ENCODE data around the gene PDLIM3.

PDLIM3 gene

DNA sequence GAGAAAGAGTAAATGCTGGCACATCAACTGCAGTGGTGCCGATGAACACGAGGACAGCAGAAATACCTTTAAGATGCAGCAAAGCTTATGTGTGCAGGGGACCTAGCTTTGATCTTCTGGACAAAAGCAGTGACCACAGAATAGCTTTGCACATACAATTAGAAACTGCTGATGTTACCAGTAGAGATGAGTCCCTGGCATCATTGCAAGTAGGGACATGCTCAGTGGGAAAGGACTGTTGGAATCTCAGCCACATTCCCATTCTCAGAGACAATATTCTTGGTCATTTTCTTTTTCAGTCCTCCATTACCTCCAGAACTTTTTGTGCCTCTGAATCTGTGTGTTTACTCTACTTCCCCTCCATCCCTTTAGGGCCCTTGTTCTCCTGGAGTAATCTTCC lies 16.9 kb upstream of the PDLIM3 start:
- no peaks in the 10 kb centered on the region for H3K27me3 ChIP-seq (ENCODE audit: control insufficient read depth in 2 of 2, insufficient read depth in 2 of 2, low read length in 2 of 2)
- no peaks in the 10 kb centered on the region for H3K9me3 ChIP-seq (ENCODE audit: control insufficient read depth in 2 of 2, low read length in 2 of 2)
- H3K9ac ChIP-seq (ENCODE audit: low read depth in 1 of 2, low read length in 2 of 2) = no peak overlapping the region
- no peaks in the 10 kb centered on the region for H3K36me3 ChIP-seq (ENCODE audit: control insufficient read depth in 2 of 2, insufficient read depth in 2 of 2, low read length in 2 of 2)
- no peak overlapping the region for H3K27ac ChIP-seq (ENCODE audit: low read depth in 2 of 2, low read length in 2 of 2)
- H3K4me1 ChIP-seq (ENCODE audit: control insufficient read depth in 2 of 2, insufficient read depth in 2 of 2, low read length in 2 of 2) = no peaks in the 10 kb centered on the region
- no peak overlapping the region for H3K4me3 ChIP-seq (ENCODE audit: low read length in 2 of 2)

DNA sequence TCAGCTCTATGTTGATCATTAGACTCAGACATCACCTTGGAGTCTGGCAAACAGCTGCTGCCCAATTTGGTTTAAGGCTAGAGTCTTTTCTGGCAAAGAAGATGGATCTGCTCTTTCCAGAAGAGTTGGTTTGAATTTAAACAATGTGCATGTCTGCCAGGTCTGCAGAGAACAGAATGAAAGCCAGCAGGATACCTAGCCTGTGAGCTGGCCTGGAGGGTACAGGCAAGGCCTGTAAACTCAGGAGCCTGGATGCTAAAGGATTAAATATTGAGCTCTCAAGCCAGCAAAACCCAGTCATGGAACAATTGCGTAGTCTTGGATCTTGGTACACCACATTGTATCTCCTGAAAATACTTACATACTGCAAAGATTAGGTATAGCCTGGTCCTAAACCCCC lies 15.6 kb upstream of the PDLIM3 start:
- Histone ChIP-seq H3K36me3 (ENCODE audit: control insufficient read depth in 2 of 2, insufficient read depth in 2 of 2, low read length in 2 of 2) (no peaks in the 10 kb centered on the region), H3K27me3 (ENCODE audit: control insufficient read depth in 2 of 2, insufficient read depth in 2 of 2, low read length in 2 of 2) (no peaks in the 10 kb centered on the region), H3K9me3 (ENCODE audit: control insufficient read depth in 2 of 2, low read length in 2 of 2) (no peaks in the 10 kb centered on the region), H3K27ac (ENCODE audit: low read depth in 2 of 2, low read length in 2 of 2) (no peak overlapping the region), H3K4me1 (ENCODE audit: control insufficient read depth in 2 of 2, insufficient read depth in 2 of 2, low read length in 2 of 2) (no peaks in the 10 kb centered on the region), H3K4me3 (ENCODE audit: low read length in 2 of 2) (no peak overlapping the region), H3K9ac (ENCODE audit: low read depth in 1 of 2, low read length in 2 of 2) (no peak overlapping the region)

- Histone ChIP-seq H3K36me3 (ENCODE audit: control insufficient read depth in 2 of 2, insufficient read depth in 2 of 2, low read length in 2 of 2) (no peaks in the 10 kb centered on the region), H3K4me1 (ENCODE audit: control insufficient read depth in 2 of 2, insufficient read depth in 2 of 2, low read length in 2 of 2) (no peaks in the 10 kb centered on the region), H3K4me3 (ENCODE audit: low read length in 2 of 2) (no peak overlapping the region), H3K27ac (ENCODE audit: low read depth in 2 of 2, low read length in 2 of 2) (no peak overlapping the region), H3K9me3 (ENCODE audit: control insufficient read depth in 2 of 2, low read length in 2 of 2) (no peaks in the 10 kb centered on the region), H3K9ac (ENCODE audit: low read depth in 1 of 2, low read length in 2 of 2) (no peak overlapping the region), H3K27me3 (ENCODE audit: control insufficient read depth in 2 of 2, insufficient read depth in 2 of 2, low read length in 2 of 2) (no peaks in the 10 kb centered on the region)
Measured at GRCh38 chr4:185549095-185549639, 13.9 kb upstream of the PDLIM3 start.

GRCh38 chr4:185548587-185548986 lies 13.3 kb upstream of the PDLIM3 start:
- H3K9ac ChIP-seq (ENCODE audit: low read depth in 1 of 2, low read length in 2 of 2) = no peak overlapping the region
- H3K36me3 ChIP-seq (ENCODE audit: control insufficient read depth in 2 of 2, insufficient read depth in 2 of 2, low read length in 2 of 2) = no peaks in the 10 kb centered on the region
- no peak overlapping the region for H3K4me3 ChIP-seq (ENCODE audit: low read length in 2 of 2)
- no peaks in the 10 kb centered on the region for H3K9me3 ChIP-seq (ENCODE audit: control insufficient read depth in 2 of 2, low read length in 2 of 2)
- H3K27ac ChIP-seq (ENCODE audit: low read depth in 2 of 2, low read length in 2 of 2) = no peak overlapping the region
- H3K4me1 ChIP-seq (ENCODE audit: control insufficient read depth in 2 of 2, insufficient read depth in 2 of 2, low read length in 2 of 2) = no peaks in the 10 kb centered on the region
- no peaks in the 10 kb centered on the region for H3K27me3 ChIP-seq (ENCODE audit: control insufficient read depth in 2 of 2, insufficient read depth in 2 of 2, low read length in 2 of 2)

DNA sequence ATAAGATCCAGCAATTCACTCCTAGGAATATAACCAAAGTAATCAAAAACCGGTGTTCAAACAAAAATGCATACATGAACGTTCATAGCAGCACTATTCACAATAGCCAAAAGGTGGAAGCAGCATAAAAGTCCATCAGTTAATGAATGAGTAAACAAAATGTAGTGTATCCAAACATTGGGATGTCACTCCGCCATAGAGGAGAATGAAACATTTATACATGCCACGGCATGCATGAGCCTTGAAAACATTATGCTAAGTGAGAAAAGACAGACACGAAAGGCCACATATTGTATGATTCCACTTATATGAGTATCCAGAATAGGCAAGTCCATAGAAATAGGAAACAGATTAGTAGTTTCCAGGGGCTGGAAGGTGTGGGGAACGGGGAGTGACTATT lies 11.0 kb upstream of the PDLIM3 start:
- Histone ChIP-seq H3K9ac (ENCODE audit: low read depth in 1 of 2, low read length in 2 of 2) (no peak overlapping the region), H3K4me3 (ENCODE audit: low read length in 2 of 2) (no peak overlapping the region), H3K36me3 (ENCODE audit: control insufficient read depth in 2 of 2, insufficient read depth in 2 of 2, low read length in 2 of 2) (no peaks in the 10 kb centered on the region), H3K27ac (ENCODE audit: low read depth in 2 of 2, low read length in 2 of 2) (no peak overlapping the region), H3K4me1 (ENCODE audit: control insufficient read depth in 2 of 2, insufficient read depth in 2 of 2, low read length in 2 of 2) (no peaks in the 10 kb centered on the region), H3K9me3 (ENCODE audit: control insufficient read depth in 2 of 2, low read length in 2 of 2) (no peaks in the 10 kb centered on the region), H3K27me3 (ENCODE audit: control insufficient read depth in 2 of 2, insufficient read depth in 2 of 2, low read length in 2 of 2) (no peaks in the 10 kb centered on the region)

DNA sequence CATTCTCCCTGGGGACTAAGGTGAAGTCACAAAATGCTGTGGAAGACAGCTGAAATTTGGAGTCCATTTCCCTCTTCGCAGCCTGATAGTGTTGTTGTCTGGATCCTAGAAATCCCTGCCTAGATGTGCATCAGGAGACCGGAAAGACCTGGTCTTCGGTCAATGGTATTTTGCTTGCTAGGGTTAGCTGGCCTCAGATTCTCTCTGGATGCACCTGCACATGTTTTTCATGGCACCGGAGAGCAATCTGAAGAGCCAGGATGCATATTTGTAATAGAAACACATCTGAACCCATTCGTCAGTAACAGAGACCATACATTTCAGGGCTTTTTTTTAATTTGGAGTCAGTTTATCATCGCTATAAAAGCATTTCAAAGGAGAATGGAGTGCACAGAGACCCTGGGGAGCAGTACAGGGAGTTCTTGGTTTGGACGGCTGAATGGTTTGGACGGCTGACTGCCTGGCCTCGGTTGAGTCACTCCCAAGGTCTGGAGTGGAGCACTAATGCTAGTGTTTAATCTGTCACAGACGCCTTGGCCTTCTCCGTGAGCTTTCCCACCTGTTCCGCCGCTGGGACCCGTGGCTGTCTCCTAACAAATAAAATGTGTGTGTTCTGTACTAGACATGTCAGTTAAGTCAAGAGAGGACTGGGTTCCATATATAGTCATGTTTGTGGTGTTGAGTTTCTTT lies 7.5 kb upstream of the PDLIM3 start:
- Histone ChIP-seq H3K27ac (ENCODE audit: low read depth in 2 of 2, low read length in 2 of 2) (peak overlapping the region in 1 of 2 donors; percentile 48), H3K27me3 (ENCODE audit: control insufficient read depth in 2 of 2, insufficient read depth in 2 of 2, low read length in 2 of 2) (peaks cover 3 to 4% of the 10 kb centered on the region in 2 donors), H3K4me3 (ENCODE audit: low read length in 2 of 2) (no peak overlapping the region), H3K4me1 (ENCODE audit: control insufficient read depth in 2 of 2, insufficient read depth in 2 of 2, low read length in 2 of 2) (peaks cover 0 to 3% of the 10 kb centered on the region in 2 donors), H3K9me3 (ENCODE audit: control insufficient read depth in 2 of 2, low read length in 2 of 2) (no peaks in the 10 kb centered on the region), H3K36me3 (ENCODE audit: control insufficient read depth in 2 of 2, insufficient read depth in 2 of 2, low read length in 2 of 2) (no peaks in the 10 kb centered on the region), H3K9ac (ENCODE audit: low read depth in 1 of 2, low read length in 2 of 2) (no peak overlapping the region)

DNA sequence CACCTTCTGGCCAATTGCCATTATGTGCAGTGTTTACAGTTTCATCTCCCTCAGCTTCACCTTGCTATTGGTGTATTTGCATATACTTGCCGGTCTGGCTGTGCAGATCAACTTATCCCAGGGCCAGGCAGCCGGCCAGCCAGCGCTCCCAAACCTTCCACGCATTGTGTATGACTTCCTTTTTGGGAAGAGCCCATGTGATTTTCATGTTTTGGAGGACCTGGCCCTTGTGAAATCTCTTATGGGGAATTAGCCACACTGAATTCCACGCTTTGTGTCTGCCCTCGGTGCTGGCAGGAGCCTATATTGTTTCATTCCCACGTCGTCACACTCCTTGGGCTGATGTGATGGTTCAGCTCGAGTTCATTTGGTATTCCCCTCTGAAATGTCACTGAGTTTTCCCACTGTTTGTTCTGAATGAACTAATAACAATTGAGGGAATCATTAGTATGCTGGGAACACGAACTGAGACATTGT lies 6.0 kb upstream of the PDLIM3 start:
- no peaks in the 10 kb centered on the region for H3K36me3 ChIP-seq (ENCODE audit: control insufficient read depth in 2 of 2, insufficient read depth in 2 of 2, low read length in 2 of 2)
- no peaks in the 10 kb centered on the region for H3K9me3 ChIP-seq (ENCODE audit: control insufficient read depth in 2 of 2, low read length in 2 of 2)
- H3K27ac ChIP-seq (ENCODE audit: low read depth in 2 of 2, low read length in 2 of 2) = peak overlapping the region; percentile 7 to 38
- H3K4me3 ChIP-seq (ENCODE audit: low read length in 2 of 2) = no peak overlapping the region
- H3K9ac ChIP-seq (ENCODE audit: low read depth in 1 of 2, low read length in 2 of 2) = no peak overlapping the region
- H3K4me1 ChIP-seq (ENCODE audit: control insufficient read depth in 2 of 2, insufficient read depth in 2 of 2, low read length in 2 of 2) = peaks cover 0 to 3% of the 10 kb centered on the region in 2 donors
- peaks cover 6 to 10% of the 10 kb centered on the region in 2 donors for H3K27me3 ChIP-seq (ENCODE audit: control insufficient read depth in 2 of 2, insufficient read depth in 2 of 2, low read length in 2 of 2)

- Histone ChIP-seq H3K36me3 (ENCODE audit: control insufficient read depth in 2 of 2, insufficient read depth in 2 of 2, low read length in 2 of 2) (no peaks in the 10 kb centered on the region), H3K27ac (ENCODE audit: low read depth in 2 of 2, low read length in 2 of 2) (peak overlapping the region; percentile 7 to 38), H3K4me3 (ENCODE audit: low read length in 2 of 2) (no peak overlapping the region), H3K4me1 (ENCODE audit: control insufficient read depth in 2 of 2, insufficient read depth in 2 of 2, low read length in 2 of 2) (peaks cover 0 to 3% of the 10 kb centered on the region in 2 donors), H3K9ac (ENCODE audit: low read depth in 1 of 2, low read length in 2 of 2) (no peak overlapping the region), H3K27me3 (ENCODE audit: control insufficient read depth in 2 of 2, insufficient read depth in 2 of 2, low read length in 2 of 2) (peaks cover 10% of the 10 kb centered on the region in 2 donors), H3K9me3 (ENCODE audit: control insufficient read depth in 2 of 2, low read length in 2 of 2) (no peaks in the 10 kb centered on the region)
Measured at GRCh38 chr4:185540487-185541120, 5.3 kb upstream of the PDLIM3 start.

- Histone ChIP-seq H3K27me3 (ENCODE audit: control insufficient read depth in 2 of 2, insufficient read depth in 2 of 2, low read length in 2 of 2) (peaks cover 10% of the 10 kb centered on the region in 2 donors), H3K27ac (ENCODE audit: low read depth in 2 of 2, low read length in 2 of 2) (peak overlapping the region in 1 of 2 donors; percentile 7), H3K4me3 (ENCODE audit: low read length in 2 of 2) (no peak overlapping the region), H3K4me1 (ENCODE audit: control insufficient read depth in 2 of 2, insufficient read depth in 2 of 2, low read length in 2 of 2) (peaks cover 0 to 3% of the 10 kb centered on the region in 2 donors), H3K9ac (ENCODE audit: low read depth in 1 of 2, low read length in 2 of 2) (no peak overlapping the region), H3K36me3 (ENCODE audit: control insufficient read depth in 2 of 2, insufficient read depth in 2 of 2, low read length in 2 of 2) (no peaks in the 10 kb centered on the region), H3K9me3 (ENCODE audit: control insufficient read depth in 2 of 2, low read length in 2 of 2) (no peaks in the 10 kb centered on the region)
Measured at GRCh38 chr4:185540040-185540439, 4.7 kb upstream of the PDLIM3 start.

DNA sequence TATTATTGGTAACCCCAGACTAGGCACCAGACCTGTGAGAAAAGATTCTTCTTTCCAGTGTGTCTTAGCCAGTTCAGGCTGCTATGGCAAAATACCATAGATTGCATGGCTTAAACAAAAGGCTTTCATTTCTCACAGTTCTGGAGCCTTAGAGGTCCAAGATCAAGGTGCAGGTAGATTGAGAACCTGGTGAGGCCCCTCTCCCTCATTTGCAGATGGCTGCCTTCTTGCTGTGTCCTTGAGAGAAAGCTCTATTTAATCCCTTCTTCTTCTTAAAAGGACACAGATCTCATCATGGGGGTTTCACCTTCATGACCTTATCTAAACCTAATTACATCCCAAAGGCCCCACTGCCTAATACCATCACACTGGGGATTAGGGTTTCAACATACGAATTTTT lies 3.5 kb upstream of the PDLIM3 start:
- no peaks in the 10 kb centered on the region for H3K36me3 ChIP-seq (ENCODE audit: control insufficient read depth in 2 of 2, insufficient read depth in 2 of 2, low read length in 2 of 2)
- peaks cover 14 to 17% of the 10 kb centered on the region in 2 donors for H3K27me3 ChIP-seq (ENCODE audit: control insufficient read depth in 2 of 2, insufficient read depth in 2 of 2, low read length in 2 of 2)
- no peak overlapping the region for H3K9ac ChIP-seq (ENCODE audit: low read depth in 1 of 2, low read length in 2 of 2)
- H3K4me3 ChIP-seq (ENCODE audit: low read length in 2 of 2) = no peak overlapping the region
- no peaks in the 10 kb centered on the region for H3K9me3 ChIP-seq (ENCODE audit: control insufficient read depth in 2 of 2, low read length in 2 of 2)
- H3K27ac ChIP-seq (ENCODE audit: low read depth in 2 of 2, low read length in 2 of 2) = no peak overlapping the region
- H3K4me1 ChIP-seq (ENCODE audit: control insufficient read depth in 2 of 2, insufficient read depth in 2 of 2, low read length in 2 of 2) = peaks cover 0 to 3% of the 10 kb centered on the region in 2 donors

All from mucosa of rectum (tissue), 2 donors.